K562 (cell line): ENCODE data around the gene TTLL9. TPM values are rescaled to one million over a fixed set of nuclear protein-coding genes. Genes with fewer than 3 reads are reported as not detected.

Experiments
- ATAC-seq: fragments of 200-7000 bp; cut with Tn5 transposase; 3 replicates; pipeline ENCODE4 v1.9.1; 2020; ENCODE audit warnings: moderate library complexity
- BruUV-seq: library from RNA; stranded (reverse); fragments of 400-500 nt; replicated peaks from 2 replicates; lab custom pipeline; 2021; lab: Mats Ljungman, UMichigan
- CTCF ChIA-PET: fragments of 300-600 bp; formaldehyde crosslinking; extraction: SDS; loops from one replicate; lab custom pipeline; 2021; ENCODE audit warnings: low intra/inter-chr PET ratio; lab: Yijun Ruan, JAX
- POLR2A ChIA-PET: fragments of 300-600, 350-650 bp; sonication (Branson Sonifier 250); formaldehyde crosslinking; extraction: SDS; loops from one replicate; lab custom pipeline; 2021; ENCODE audit warnings: antibody characterized with exemption, inconsistent platforms; lab: Yijun Ruan, JAX
- DNase-seq, 4 experiments: peaks; one replicate each; pipeline versions ENCODE4 v3.0.0 to v3.0.0-alpha.2; 2011 to 2018; ENCODE audit warnings: low spot score in 3 of 4, mixed read lengths in 3 of 4; ENCODE audit errors: extremely low read depth in 1 of 4
- FAIRE-seq: peaks from 2 replicates; lab custom pipeline; 2011; peaks lifted over from hg19 to GRCh38; lab: Jason Lieb, UNC
- H2AFZ ChIP-seq: 2 replicates; pipeline ENCODE4 v1.6.0; 2011; ENCODE audit warnings: low read depth, low read length, control low read depth, inconsistent platforms
- H3K27ac ChIP-seq: fragments of 200-600 bp; 3 replicates; pipeline ENCODE4 v1.8.0; 2011; ENCODE audit warnings: low read depth, mild to moderate bottlenecking, control low read depth, inconsistent platforms, low read length, moderate library complexity, mixed read lengths; ENCODE audit errors: extremely low read depth
- H3K27me3 ChIP-seq, 2 experiments: fragments of 300-600 bp in 1 of 2; 2 replicates in 1 of 2; 3 replicates in 1 of 2; pipeline versions ENCODE4 v1.6.0 to v1.8.0; 2011; ENCODE audit warnings: inconsistent platforms in 2 of 2, low read length in 2 of 2, mild to moderate bottlenecking in 1 of 2, mixed read lengths in 1 of 2, moderate library complexity in 1 of 2; ENCODE audit not compliant: control insufficient read depth in 2 of 2, insufficient read depth in 2 of 2
- H3K36me3 ChIP-seq: fragments of 300-600 bp; 3 replicates; pipeline ENCODE4 v1.8.0; 2011; ENCODE audit warnings: mild to moderate bottlenecking, low read length, inconsistent platforms; ENCODE audit not compliant: control insufficient read depth, insufficient read depth
- H3K4me1 ChIP-seq, 2 experiments: fragments of 200-600 bp in 1 of 2; replicated peaks in 1 of 2; 2 replicates in 1 of 2; 3 replicates in 1 of 2; pipeline versions ENCODE4 v1.5.1 to v1.8.0; 2011; ENCODE audit warnings: inconsistent platforms in 2 of 2, low read length in 2 of 2, mild to moderate bottlenecking in 1 of 2, mixed read lengths in 1 of 2, moderate library complexity in 1 of 2; ENCODE audit not compliant: control insufficient read depth in 2 of 2, insufficient read depth in 2 of 2
- H3K4me2 ChIP-seq: 2 replicates; pipeline ENCODE4 v1.6.1; 2011; ENCODE audit warnings: low read length, control low read depth, inconsistent platforms, mixed read lengths; ENCODE audit not compliant: insufficient read depth
- H3K4me3 ChIP-seq: fragments of 200-600 bp; sonication (generic), shearing (Covaris generic); 2 replicates; pipeline ENCODE4 v1.5.1; 2016; ENCODE audit warnings: control low read depth, inconsistent platforms
- H3K79me2 ChIP-seq: fragments of 200-600 bp; 3 replicates; pipeline ENCODE4 v1.8.0; 2011; ENCODE audit warnings: low read length, inconsistent platforms; ENCODE audit not compliant: control insufficient read depth, insufficient read depth
- H3K9ac ChIP-seq, 2 experiments: 2 replicates each; pipeline versions ENCODE4 v1.6.0 to v1.6.1; 2011; ENCODE audit warnings: low read depth in 2 of 2, low read length in 2 of 2, control low read depth in 1 of 2, inconsistent platforms in 1 of 2, mild to moderate bottlenecking in 1 of 2, mixed read lengths in 1 of 2; ENCODE audit not compliant: insufficient read depth in 1 of 2
- H3K9me1 ChIP-seq: one replicate; pipeline ENCODE4 v1.6.0; 2011; ENCODE audit warnings: inconsistent platforms, mild to moderate bottlenecking, low read length, moderate library complexity; ENCODE audit not compliant: control insufficient read depth, insufficient read depth
- H3K9me3 ChIP-seq: replicated peaks from 2 replicates; pipeline ENCODE4 v1.5.1; 2011; ENCODE audit warnings: low read depth, low read length, inconsistent platforms; ENCODE audit not compliant: control insufficient read depth, insufficient read depth
- H4K20me1 ChIP-seq: replicated peaks from 2 replicates; pipeline ENCODE4 v1.6.1; 2011; ENCODE audit warnings: low read length, inconsistent platforms, mixed read lengths; ENCODE audit not compliant: control insufficient read depth, insufficient read depth
- ARID3B ChIP-seq: fragments of 250-450 bp; sonication (Bioruptor Pico); IDR thresholded peaks from 2 replicates; pipeline ENCODE4 v1.4.0; 2020; ENCODE audit warnings: borderline replicate concordance
- ATF3 ChIP-seq, 2 experiments: fragments of 450-650 bp in 1 of 2; sonication (generic) in 1 of 2; formaldehyde crosslinking in 1 of 2; IDR thresholded peaks in 1 of 2; conservative IDR thresholded peaks in 1 of 2; 2 replicates each; pipeline versions ENCODE4 v1.6.1 to v1.8.1; 2016 to 2023; ENCODE audit warnings: mild to moderate bottlenecking in 2 of 2, moderate library complexity in 2 of 2, inconsistent platforms in 1 of 2, missing genetic modification reagents in 1 of 2
- DNMT1 ChIP-seq: fragments of 450-650 bp; IDR thresholded peaks from 2 replicates; pipeline ENCODE4 v1.6.1; 2016; ENCODE audit warnings: antibody characterized with exemption, mild to moderate bottlenecking
- PRDM10 ChIP-seq: fragments of 450-650 bp; IDR thresholded peaks from 2 replicates; pipeline ENCODE4 v1.6.1; 2018; ENCODE audit not compliant: partially characterized antibody
- SMARCA5 ChIP-seq: fragments of 450-650 bp; IDR thresholded peaks from 2 replicates; pipeline ENCODE4 v1.6.1; 2016
- XRCC5 ChIP-seq: fragments of 200-400 bp; formaldehyde crosslinking; IDR thresholded peaks from 2 replicates; pipeline ENCODE4 v1.6.1; 2017; ENCODE audit warnings: low read depth, mild to moderate bottlenecking, low read length
- WGBS: fragments of 100-300 bp; shearing (Covaris generic); methylation state at CpG from one replicate; pipeline ENCODE4 v1.1.6; 2016; ENCODE audit warnings: low coverage, mixed read lengths; ENCODE audit not compliant: insufficient coverage; ENCODE audit errors: missing lambda C conversion rate; 5-methylcytosine and 5-hydroxymethylcytosine counted together
- in situ Hi-C: fragments of 300-500 bp; cut with MboI; formaldehyde crosslinking; loops from 4 replicates; pipeline ENCODE4 v1.15.0; 2018; ENCODE audit warnings: inconsistent platforms, mixed read lengths
- intact Hi-C: fragments of 100-400 bp; cut with micrococcal nuclease; formaldehyde crosslinking; loops from 2 replicates; pipeline ENCODE4 v1.14.2; 2022
- polyA plus RNA-seq, 8 experiments: library from polyadenylated mRNA; depleted of rRNA in 4 of 8; stranded (reverse) in 5 of 8; unstranded in 3 of 8; fragments of >200 nt; fragmentation: Nextera tagmentation in 2 of 8; fragmentation: Illumina TruSeq in 1 of 8; extraction: Ambion mirVana in 2 of 8; extraction: Trizol in 1 of 8; gene quantifications; 2 replicates each; pipeline versions ENCODE4 v1.2.1 to v1.2.3, GENCODE V29; 2011 to 2014; ENCODE audit warnings: inconsistent platforms in 1 of 8, missing spikeins in 1 of 8
- total RNA-seq, 7 experiments: library from RNA; depleted of rRNA in 6 of 7; stranded (reverse); fragments of >200 nt in 6 of 7; fragmentation: Illumina TruSeq in 2 of 7; extraction: Trizol in 2 of 7; gene quantifications; 2 replicates each; pipeline versions ENCODE4 v1.2.1 to v1.2.3, GENCODE V29; 2011 to 2021; ENCODE audit warnings: low replicate concordance in 1 of 7

Gene TTLL9
- total and polyA plus RNA-seq, 9 of the 15 experiments (the other 6 are each of a cell fraction or from before 2014, with no cell fraction given), result 0.06 to 0.07 TPM; not detected in 7

GRCh38 chr20:31951203-31951529 is 80.7 kb downstream of the TTLL9 start:
- ATAC-seq, result no peak
- Histone ChIP-seq H2AFZ (peak overlapping the region; percentile 74; the same call in 1 of the 2 replicates), H3K4me2 (peak overlapping the region; percentile 86), H3K9me1 (peaks cover 4% of the 10 kb centered on the region), H3K36me3 (peaks cover 40% of the 10 kb centered on the region), H3K27me3 (no peaks in the 10 kb centered on the region), H3K4me3 (peak overlapping the region; percentile 63), H3K9me3 (peaks cover 10% of the 10 kb centered on the region), H3K79me2 (peaks cover 35% of the 10 kb centered on the region), H3K9ac (peak overlapping the region; percentile 77 to 93), H4K20me1 (peaks cover 15% of the 10 kb centered on the region), H3K27ac (peak overlapping the region; percentile 68), H3K4me1 (peaks cover 16 to 17% of the 10 kb centered on the region in 2 experiments)
- CTCF ChIA-PET, result interaction anchor here (1.6 to 3.5 kb wide), 2 partner anchors 97 to 128 kb away, joined by 5 to 49 read pairs; no protein-coding TSS in a partner anchor
- POLR2A ChIA-PET, result interaction anchor here (0.6 to 2.4 kb wide), 7 partner anchors 10 to 114 kb away, joined by 3 to 11 read pairs (median 4); no protein-coding TSS in a partner anchor
- TF ChIP-seq DNMT1, result no peak
- TF ChIP-seq PRDM10, result peak; percentile 12
- peak; percentile 68 for TF ChIP-seq ATF3 (IDR thresholded peaks at IDR 0.05)
- no peak for TF ChIP-seq ATF3 (CRISPR knock-in tag; conservative IDR thresholded peaks at IDR 0.05)
- TF ChIP-seq ARID3B, result no peak
- 0 out of 2 replicates have a peak, but pooled peaks have one; percentile 3 for TF ChIP-seq XRCC5
- TF ChIP-seq SMARCA5, result 0 out of 2 replicates have a peak, but pooled peaks have one; percentile 25
- no peak for DNase-seq
- FAIRE-seq, result no peak
- BruUV-seq, result no TSS peak
- in situ Hi-C loops (loop anchor here (5.0 kb wide), 1 partner anchor 89 kb away; no protein-coding TSS in a partner anchor), intact Hi-C loops (loop anchor here (2.0 to 5.0 kb wide), 5 partner anchors 22 to 141 kb away; no protein-coding TSS in a partner anchor)
- WGBS, result 6% methylated on average over 6 of the region's 6 CpGs
